MV-4-11 (cell line): Measurements from ENCODE around the gene PRR5.
A peak's percentile ranks its signal among the peaks of the same experiment; 100 is the strongest.

Experiments used
- DNase-seq: peaks from one replicate; lab custom pipeline; 2025; lab: John Stamatoyannopoulos, UW

The PRR5 gene

DNA sequence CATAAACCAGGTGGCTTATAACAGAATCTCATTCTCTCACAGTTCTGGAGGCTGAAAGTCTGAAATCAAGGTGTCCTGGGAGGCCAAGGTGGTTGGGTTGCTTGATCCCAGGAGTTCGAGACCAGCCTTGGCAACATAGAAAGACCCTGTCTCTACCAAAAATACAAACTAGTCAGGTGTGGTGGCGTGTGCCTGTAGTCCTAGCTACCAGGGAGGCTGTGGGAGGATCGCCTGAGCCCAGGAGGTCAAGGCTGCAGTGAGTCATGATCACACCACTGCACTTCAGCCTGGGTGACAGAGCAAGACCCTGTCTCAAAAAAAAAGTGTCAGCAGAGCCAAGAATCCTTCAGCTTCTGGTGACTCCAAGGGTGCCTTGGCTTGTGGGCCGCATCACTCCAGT, 8.9 kb upstream of the PRR5 start:
- no peak for DNase-seq

DNA sequence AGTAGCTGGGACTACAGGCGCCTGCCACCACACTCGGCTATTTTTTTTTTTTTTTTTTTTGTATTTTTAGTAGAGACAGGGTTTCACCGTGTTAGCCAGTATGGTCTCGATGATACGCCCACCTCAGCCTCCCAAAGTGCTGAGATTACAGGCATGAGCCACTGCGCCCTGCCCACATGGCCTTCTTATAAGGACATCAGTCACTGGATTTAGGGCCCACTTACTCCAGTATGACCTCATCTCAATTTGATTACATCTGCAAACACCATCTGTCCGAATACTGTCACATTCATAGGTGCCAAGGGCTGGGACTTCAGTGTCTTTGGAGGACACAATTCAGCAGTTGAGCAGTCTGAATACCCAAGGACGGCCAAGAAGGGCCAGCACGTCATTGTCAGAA, 8.2 kb upstream of the PRR5 start:
- DNase-seq, result no peak

DNA sequence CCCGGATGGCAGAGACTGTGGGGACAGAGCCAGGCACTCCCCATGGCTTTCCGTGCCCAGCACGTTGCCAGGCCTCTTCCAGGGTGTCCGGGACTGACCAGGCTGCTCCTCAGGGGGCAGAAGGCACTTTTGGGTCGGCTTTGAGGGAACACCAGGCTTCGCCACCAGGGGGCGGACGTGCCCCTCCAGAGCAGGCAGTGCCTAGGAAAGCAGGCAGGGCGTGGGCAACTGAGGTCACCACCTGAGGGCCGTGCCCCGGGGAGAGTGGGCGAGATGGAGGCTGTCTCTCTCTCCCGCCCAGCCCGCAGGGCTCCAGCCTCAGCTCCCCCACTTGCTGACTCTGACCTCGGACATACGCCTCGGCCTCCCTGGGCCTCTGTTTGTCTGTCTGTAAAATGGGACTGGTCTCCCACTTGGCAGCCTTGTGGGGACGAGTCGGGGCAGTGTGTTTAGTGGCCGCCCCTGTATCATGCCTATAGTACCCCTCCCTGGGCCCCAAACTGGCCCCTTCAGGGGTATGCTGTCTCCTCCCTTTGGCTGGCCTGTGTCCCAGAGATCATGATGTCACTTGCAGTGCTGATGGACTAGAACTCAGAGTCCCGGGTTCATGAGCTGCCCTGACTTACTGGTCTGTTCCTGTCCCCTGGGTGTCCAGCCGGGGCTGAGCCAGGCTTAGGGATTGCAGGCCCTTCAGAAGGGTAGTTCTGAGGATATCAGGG, 4.4 kb upstream of the PRR5 start:
- DNase-seq, result peak; percentile 60

DNA sequence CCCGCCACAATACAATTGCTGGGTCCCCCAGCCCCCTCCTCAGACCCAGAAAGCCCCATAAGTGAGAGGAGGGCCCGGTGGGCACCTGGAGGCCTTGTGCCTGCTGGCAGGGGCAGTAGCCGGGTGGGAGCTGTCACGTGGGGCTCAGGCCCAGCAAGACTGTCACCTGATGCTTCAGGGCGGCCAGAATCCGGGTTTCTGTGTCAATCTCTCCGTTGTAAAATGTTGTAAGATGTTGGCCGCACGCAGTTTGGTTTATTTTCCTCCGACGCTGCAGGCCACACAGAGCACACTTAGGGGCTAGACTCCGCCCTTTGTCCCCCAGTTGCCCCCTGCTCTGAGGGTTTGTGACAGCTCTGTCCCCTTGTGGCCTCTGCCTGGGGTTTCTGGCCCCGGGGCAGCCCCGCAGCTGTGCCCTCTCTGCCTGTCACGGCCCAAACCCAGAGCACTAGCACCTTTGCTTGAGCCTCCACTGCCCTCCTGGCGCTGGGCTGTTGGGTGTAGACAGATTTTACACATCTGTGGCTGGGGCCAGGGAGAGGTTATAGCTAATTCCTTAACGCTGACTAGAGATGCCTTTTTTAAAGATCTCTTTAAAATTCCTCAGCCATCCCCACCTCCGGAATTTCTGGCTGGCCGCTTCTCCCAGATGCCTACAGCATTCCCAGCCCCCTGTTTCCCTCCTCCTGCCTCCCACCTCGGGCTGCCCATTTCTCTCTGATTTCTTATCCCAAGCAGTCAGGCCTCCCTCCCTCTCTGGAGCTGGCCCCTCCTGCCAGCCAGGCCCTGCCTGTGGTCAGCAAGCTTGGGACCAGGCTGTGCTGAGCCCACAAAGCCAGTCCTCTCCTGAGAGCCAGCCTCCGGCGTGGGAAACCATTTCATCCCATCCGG, 3.2 kb upstream of the PRR5 start:
- DNase-seq, result peak; percentile 78

DNA sequence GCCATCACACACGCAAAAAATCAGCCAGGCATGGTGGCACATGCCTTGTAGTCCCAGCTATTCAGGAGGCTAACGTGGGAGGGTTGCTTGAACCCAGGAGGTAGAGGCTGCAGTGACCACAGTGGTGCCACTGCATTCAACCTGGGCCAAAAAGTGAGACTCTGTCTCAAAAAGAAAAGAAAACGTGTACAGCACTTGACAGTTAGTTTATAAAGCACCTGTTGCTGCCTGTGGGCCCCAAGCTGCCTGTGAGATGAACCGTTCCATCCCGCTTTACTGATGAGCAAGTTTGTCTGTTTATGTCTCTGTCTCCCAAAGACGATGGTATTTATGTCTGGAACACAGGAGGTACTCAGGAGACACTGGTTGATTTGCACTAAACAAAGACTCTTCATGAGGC, 1.5 kb upstream of the PRR5 start:
- DNase-seq, result no peak

DNA sequence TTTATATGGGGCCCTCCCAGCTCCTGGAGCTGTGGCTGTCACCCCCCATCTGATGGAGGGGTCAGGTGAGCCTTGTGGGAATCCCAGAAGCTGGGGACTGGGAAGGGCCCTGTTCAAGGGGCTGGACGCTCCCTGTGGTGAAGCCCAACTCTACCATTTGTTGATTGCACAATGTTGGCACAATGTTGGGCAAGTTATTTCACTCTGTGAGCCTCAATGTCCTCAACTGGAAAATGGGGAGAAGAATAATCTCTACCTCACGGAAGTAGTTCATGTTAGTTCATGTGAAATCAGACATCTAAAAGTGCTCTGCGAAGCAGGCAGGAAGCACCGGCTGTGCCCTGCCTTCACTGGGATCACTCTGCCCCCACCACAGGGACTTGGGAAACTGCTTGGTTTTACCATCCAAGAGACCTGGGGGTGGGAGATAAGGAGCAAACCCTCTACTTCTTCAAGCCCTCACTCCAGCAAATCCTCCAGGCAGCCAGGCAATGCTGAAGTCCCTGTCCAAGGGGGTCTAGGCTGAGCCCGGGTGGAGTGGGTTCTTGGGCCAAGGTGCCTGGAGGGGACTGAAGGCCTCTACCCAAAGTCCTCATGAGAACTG, 715 bp upstream of the PRR5 start:
- DNase-seq, result no peak

DNA sequence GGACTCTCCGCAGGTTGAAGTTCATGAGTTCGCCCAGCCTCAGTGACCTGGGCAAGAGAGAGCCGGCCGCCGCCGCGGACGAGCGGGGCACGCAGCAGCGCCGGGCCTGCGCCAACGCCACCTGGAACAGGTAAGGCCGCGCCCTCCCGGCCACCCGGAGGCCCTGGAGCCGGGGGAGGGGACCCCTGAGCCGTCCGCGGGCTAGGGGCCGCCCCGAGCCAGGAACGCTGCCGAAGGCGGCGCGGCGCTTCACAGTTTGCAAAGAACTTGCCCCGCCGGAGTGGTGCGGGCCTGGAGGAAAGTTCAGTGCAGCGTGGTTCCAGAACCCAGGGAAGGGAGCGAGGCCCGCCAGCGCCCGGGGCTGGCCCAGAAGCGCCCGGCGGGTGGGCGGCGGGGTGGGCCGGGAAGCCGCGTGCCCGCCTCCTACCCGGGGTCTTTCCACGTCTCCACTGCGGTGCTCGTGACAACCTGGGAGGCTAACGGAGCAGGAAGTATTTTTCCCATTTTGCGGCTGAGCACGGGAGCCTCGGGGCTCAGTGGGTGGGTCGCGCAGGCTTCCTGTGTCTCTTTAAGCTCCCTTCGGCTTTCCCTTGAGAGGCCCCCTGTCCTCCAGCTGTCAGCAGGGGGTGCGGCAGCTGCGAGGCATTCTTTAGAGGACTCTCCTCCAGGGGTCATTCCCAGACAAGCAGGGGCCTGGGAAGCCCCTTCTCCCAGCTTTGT, 635 bp downstream of the PRR5 start:
- no peak for DNase-seq

DNA sequence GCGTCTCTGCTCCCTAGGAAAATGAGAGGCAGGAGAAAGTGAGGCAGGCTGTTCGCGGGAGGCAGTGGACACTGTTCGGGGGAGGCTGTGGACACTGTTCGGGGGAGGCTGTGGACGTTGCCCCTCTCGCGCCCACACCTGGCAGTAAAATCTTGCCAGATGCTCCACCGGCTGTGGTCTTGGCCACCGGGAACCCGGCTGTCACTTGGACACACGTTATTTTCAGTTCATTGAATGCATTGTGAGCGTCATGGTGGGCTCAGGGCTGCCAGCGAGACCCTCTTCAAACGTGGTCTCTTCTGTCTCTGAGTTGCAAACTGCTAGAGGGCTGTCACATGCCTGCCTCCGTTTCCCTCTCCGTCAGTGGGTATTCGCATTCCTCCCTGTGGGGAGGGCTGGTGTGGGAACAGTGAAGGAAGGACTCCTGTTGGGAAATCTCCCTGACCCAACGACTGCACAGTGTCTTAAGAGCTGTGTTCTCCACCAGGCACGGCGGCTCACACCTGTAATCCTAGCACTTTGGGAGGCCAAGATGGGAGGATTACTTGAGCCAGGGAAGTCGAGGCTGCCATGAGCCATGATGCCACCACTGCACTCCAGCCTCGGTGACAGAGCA, 1.4 kb downstream of the PRR5 start:
- no peak for DNase-seq

DNA sequence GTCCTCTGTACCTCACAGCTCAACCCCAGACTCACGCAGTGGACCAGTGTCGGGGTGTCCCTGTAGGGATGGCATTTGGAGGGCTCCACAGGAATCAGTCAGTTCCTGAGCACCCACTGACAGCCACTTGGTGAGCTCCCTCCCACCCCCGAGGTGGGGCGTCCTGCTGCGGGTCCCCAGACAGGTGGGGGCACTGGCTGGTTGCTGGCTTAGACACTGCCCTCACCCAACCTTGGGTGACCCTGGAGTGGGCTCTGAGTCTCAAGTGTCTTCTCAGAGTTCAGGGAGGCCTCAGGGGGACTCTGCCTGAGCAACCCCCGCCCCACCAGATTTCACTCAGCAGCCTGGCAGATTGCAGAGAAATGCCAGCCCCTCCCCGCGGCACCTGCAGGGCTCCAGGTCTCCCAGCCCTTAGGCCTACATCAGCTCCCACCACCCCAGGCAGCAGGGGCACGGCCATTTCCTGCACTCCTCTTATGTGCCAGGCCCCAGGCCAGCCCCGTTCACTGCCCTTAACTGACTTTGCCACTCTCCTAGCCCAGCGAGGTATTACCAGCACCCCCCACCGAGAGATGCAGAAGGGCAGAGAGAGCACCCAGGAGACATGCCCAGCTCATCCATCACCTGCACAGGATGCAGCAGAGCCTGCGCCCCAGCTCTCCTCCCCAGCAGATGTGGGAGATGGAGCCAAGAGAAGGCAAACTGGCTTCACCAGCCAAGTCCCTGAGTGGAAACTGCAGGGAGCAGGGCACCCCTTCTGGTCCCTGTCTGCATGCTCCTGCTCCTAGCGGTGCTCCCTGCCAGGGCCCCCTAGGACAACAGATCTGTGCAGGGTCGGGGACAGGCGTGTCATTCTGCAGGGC, 2.4 kb downstream of the PRR5 start:
- DNase-seq, result no peak

DNA sequence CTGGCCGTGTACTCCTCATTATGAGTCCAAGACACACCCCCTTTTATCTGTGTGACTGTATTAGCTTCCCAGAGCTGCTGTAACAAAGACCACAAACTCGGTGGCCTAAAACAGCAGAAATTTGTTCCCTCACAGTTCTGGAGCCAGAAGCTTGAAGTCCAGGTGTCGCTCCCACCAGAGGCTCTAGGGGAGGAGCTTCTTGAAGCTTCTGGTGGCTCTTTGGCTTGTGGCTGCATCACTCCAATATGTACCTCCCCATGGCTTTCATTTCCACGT, 3.0 kb downstream of the PRR5 start:
- DNase-seq, result no peak

DNA sequence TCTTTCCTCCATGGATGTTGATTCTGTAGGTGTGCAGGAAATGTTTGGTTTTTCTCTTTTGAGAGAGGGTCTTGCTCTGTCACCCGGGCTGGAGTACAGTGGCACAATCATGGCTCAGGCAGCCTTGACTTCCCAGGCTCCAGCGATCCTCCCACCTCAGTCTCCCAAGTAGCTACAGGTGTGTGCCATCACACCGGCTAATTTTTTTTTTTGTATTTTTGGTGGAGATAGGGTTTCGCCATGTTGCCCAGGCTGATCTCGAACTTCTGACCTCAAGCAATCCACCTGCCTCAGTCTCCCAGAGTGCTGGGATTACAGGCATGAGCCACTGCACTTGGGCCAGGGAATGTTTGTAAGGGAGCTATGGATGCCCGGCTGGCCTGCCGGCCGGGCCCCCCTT, 4.5 kb downstream of the PRR5 start:
- no peak for DNase-seq

DNA sequence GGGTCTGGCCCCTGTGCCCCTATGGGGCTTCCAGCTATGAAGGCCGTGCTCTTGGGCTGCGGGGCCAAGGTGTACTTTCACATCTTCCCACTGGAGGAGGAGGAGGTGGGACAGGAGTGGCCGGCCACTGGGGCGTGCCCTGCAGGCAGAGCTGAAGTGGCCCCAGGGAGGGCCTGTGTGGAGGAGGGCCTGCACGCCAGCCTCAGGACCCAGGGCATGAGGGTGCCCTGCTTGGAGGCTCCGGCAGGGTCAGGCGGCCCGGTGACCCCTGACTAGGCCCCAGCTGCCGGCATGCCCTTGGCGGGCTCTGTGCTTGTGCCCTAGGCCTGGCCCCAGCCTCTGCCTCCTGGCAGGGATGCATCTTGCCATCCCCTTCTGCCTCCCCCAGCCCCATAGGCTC, 5.2 kb downstream of the PRR5 start:
- DNase-seq, result no peak

DNA sequence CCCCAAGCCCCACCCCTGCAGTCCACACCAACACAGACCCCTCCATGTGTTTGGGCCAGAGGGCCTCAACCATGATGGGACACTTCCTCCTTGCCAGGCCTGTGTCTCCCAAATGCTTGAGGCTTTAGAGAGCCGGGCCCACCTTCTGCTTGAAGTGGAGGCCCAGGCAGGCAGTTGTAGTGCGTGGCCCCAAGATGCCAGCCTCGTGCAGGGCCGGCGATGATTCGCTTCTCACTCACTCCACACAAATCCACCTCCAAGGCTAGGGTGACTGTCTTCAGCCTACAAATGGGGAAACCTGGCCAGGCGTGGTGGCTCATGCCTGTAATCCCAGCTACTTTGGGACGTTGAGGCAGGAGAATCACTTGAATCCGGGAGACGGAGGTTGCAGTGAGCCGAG, 5.7 kb downstream of the PRR5 start:
- peak; percentile 8 for DNase-seq

DNA sequence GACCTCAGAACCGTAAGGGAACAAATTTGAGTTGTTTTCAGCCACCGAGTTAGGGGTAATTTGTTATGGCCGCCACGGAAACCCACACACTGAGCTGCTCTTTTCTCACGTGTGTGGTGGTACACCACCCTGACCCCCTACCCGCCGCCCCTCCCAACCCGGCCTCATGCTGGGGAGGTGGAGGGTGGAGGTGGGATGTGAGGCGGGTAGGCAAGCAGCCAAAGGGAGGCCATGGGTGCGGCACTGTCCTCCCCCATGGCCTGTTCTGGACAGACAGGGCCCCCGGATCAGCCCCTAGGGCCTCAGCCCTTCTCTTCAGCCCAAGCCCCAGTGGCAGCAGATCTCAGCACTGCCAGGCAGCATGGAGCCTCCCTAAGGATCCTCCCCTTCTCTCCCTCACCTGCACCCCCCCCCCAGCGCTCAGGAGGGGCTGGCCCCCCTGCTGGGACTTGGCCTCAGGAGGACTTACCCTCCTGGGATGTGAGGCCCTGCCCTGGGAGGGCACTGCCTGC, 7.9 kb downstream of the PRR5 start:
- no peak for DNase-seq

DNA sequence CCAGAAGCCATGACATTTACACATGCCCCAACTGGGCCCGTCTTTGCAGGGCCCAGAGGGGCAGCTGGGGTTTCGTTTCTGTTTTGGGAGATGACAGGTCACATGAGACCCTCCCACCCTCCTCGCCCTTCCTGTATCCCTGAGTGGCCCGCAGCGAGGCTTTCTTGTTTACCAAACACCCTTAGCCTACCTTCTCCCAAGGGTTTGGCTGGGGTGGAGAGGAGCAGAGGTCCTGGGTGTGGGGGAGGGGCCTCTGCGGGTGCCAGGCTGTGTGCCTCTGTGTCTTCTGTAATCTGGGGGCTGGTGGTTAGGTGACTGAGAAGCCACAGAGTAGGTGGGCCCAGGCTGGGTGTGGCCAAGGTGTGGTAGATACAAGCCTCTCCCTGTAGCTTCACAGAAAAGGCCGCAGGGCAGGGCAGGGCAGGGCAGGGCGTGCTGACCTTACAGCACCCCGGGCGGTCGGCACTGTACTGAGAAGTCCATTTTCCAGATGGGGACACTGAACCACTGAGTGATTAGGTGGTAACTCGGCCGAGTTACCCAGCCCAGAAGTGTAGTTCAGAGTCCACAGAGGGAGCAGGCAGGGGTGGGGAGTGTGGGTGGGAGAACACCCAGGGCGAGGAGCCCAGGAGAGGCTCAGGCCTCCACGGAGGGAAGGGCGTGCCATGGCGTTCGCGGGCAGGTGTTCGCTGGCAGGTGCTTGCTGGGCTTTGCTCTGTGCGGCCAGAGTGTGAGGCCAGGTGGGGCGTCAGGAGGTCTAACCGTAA, 8.7 kb downstream of the PRR5 start:
- peak; percentile 8 for DNase-seq

DNA sequence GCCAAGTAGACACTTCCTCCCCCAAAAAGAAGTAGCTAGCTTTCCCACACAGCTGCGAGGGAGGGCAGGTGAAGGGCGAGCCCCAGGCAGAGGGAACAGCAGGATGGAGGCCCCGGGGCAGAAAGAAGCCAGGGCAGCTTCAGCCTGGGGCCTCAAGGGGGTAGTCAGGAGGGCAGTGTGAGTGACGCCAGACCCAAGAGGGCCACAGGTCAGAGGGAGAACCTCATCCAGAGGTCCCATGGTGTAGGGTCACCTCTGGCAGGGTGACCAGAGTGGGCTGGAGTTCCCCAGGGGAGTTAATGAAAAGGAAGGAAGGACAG, 9.2 kb downstream of the PRR5 start:
- DNase-seq, result no peak

DNA sequence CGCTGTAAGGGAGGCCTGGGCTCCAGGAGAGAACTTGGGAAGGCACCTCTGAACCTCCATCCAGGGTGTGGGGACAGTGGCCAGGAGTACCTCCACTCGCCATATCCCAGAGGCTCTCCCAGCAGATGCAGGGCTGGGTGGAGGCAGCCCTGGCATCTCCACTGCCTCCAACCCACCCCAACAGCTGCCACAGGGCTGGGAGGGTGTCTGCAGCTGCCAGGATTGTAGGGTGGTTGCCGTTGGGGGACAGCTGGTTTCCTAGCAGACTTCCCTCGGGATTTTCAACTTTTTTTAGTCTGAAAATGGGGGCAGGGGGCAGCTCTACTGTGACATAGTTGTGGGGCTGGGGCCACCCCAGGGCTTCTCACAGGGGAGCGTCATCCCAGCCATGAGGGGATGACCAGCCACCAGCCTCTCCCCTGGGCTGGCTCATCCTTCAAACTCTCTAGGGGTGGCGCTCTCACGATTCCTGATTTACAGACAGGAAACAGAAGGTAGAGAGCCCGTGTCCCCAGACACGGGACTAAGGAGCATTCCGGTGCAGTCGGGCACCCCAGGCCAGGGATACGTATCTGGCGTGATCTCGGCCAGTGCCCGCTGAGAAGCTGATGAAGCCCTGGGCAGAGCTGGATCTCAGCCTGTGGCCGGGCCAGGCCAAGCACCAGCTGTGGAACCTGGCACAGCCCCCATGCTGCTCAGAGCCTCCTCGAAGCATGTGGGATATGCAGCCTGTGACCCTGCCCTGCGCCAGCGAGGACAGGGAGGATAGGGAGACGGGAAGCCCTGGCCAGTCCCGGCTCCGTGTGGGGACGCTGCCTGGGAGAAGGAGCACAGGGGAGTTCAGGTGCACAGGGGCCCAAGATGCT, 9.9 kb downstream of the PRR5 start:
- DNase-seq, result no peak

DNA sequence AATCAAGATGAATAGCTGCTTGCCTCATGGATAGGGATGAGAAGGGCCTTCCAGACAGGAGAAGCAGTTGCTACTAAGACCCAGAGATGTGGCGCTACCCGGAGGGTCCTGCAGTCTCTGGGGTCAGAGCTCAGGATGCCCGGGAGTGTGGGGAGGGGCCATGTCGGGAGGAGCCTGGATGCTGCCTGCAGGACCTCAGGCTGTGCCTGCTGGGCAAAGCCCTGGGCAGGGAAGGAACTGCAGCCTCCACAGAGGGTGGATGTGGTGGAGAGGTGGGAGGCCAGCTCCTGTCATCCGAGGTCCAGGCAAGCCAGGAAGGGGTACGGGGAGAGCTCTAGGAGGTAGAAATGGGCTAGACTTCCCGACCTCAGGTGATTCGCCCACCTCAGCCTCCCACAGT, 11.0 kb downstream of the PRR5 start:
- no peak for DNase-seq

DNA sequence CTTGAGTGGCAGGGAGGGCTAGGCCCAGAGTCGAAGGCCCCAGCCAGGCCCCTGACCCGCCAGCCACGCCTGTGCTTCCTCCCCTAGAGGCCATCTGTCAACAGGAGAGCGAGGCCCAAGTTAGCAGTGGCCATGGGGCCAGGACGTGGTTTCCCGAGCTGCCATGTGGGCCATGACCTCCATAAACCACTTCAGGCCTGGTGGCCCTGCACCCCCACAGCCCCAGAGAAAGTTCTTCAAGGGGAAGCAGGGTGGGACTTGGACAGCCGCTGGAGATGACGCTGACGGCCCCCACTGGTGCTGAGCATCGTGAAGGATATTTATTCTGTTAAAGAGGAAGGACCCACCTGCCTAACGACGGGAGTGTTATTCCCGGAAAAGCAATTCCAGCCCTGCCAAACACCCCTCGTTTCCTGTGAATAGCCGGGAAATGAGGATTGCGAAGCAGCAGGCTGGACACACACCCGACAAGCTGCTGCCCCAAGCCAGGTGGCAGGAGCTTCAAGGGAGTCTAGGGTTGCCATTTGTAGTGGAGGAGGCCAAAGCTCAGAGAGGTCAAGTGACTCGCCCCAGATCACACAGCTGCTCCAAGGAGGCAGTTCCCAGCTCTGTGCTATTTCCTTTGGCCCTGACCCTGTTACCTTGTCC, 12.8 kb downstream of the PRR5 start:
- no peak for DNase-seq
